ENCODE data around the gene SARM1. TPM values are rescaled to one million over a fixed set of nuclear protein-coding genes. Genes with fewer than 3 reads are reported as not detected.
A peak's percentile ranks its signal among the peaks of the same experiment; 100 is the strongest.

SARM1 gene
- total RNA-seq, 1 donor: 16.4 TPM

DNA sequence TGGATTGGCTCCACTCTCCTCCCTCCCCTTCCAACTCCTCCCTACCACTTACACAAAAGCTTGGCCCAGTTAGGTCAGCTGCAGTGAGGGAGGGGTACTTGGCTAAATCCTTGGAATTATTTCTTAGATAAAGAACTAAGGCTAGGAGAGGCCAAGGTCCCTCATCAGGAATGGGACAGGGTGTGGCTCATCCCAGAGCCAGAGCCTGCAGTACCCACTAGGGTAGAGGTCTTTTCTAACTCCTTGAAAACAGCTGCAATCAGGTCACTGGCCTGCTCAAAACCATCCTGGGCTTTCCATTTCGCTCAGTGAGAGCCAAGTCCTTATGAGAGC lies 36.4 kb downstream of the SARM1 start:
- TF ChIP-seq, protein P1, sequence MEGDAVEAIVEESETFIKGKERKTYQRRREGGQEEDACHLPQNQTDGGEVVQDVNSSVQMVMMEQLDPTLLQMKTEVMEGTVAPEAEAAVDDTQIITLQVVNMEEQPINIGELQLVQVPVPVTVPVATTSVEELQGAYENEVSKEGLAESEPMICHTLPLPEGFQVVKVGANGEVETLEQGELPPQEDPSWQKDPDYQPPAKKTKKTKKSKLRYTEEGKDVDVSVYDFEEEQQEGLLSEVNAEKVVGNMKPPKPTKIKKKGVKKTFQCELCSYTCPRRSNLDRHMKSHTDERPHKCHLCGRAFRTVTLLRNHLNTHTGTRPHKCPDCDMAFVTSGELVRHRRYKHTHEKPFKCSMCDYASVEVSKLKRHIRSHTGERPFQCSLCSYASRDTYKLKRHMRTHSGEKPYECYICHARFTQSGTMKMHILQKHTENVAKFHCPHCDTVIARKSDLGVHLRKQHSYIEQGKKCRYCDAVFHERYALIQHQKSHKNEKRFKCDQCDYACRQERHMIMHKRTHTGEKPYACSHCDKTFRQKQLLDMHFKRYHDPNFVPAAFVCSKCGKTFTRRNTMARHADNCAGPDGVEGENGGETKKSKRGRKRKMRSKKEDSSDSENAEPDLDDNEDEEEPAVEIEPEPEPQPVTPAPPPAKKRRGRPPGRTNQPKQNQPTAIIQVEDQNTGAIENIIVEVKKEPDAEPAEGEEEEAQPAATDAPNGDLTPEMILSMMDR (IDR thresholded peaks at IDR 0.05; ENCODE audit: insufficient read depth, low read depth, low read length): no peak
- no peak overlapping the region for H3K4me3 ChIP-seq (ENCODE audit: low read depth, low read length)
- DNase-seq (ENCODE audit: low read depth): no peak

DNA sequence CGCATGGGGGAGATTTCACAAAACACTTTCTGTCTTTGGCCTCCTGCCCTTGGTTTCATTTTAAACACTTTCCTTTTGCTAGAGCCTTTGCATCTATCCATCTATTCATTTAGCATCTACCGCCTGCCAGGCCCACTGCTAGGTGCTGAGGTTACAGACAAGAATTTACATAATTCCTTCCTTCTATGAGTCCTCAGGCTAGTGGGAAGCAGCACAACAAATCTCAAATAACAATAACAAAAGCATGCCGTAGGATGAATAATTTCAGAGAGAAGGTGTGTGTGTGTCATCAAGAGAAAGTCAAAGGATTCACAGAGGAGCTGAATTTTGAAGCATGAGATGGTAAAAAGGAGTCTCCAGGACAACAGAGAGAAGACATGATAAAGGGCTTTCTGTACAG lies 40.6 kb downstream of the SARM1 start:
- TF ChIP-seq, protein P1 (IDR thresholded peaks at IDR 0.05; ENCODE audit: insufficient read depth, low read depth, low read length): no peak
- peak; percentile 8 for DNase-seq (ENCODE audit: low read depth)
- H3K4me3 ChIP-seq (ENCODE audit: low read depth, low read length): no peak overlapping the region

DNA sequence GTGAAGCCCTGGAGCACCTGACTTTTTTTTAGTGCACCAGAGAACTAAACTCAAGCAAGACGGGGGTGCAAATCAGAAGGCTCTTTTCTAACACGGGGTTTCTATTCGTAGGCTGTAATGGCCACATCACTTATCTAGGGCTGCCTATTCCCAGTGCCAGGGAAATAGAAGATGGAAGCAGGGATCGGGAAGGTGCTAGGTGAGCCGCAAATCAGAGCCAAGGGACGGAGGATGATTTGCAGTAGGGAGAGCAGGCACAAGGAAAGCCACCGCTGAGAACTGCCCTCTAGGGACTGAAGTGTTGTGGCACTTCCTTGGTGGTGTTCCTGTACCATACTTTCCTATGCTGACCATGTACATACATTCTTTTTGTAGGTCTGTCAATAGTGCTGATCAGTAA lies 42.3 kb downstream of the SARM1 start:
- TF ChIP-seq, protein P1 (IDR thresholded peaks at IDR 0.05; ENCODE audit: insufficient read depth, low read depth, low read length): no peak
- DNase-seq (ENCODE audit: low read depth): no peak
- no peak overlapping the region for H3K4me3 ChIP-seq (ENCODE audit: low read depth, low read length)

DNA sequence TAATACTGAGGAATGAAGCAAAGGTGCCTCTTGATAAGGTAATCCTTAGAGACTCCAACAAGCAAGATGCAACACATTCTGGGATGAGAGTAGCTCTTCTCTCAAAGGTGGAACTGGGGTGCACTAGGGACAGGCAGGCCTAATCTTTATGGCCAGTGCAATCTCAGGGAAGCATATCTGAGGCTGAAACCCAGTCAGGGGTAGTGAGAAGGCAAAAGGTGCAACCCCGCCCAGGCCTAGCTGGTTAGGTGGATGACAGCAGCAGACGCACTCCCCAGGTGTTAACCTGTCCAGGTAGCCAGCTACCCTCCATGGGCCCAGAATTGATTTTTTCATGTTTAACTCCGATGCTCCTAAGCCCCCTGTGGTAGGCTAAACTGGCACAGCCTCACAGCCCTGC lies 44.4 kb downstream of the SARM1 start:
- H3K4me3 ChIP-seq (ENCODE audit: low read depth, low read length): no peak overlapping the region
- TF ChIP-seq, protein P1 (IDR thresholded peaks at IDR 0.05; ENCODE audit: insufficient read depth, low read depth, low read length): no peak

DNA sequence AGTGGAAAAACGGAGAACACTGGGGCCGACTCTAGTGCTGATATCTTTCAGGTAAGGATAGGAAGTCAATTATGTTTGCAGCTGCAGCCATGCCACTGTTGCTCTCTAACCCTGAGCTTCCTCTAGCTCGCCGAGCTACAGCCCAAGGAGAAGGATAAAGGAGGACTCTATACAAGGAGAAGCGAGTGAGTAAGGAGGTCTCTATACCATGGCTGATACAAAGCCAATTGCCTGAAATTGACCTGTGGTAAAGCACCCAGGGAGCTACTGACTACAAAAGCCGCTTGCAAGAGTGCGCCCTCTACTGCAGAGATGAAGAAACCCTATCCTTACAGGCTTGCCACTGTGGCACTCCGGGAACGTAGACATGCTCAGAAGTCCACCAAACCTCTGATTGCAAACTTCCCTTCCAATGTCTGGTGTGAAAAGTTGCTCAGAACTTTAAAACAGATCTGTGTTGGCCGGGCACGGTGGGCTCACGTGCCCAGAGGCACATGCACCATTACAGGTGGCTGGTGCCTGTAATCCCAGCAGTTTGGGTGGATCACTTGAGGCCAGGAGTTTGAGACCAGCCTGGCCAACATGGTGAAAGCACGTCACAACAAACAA lies 45.3 kb downstream of the SARM1 start:
- TF ChIP-seq, protein P1 (IDR thresholded peaks at IDR 0.05; ENCODE audit: insufficient read depth, low read depth, low read length): peak; percentile 82
- peak; percentile 79 for DNase-seq (ENCODE audit: low read depth)
- no peak overlapping the region for H3K4me3 ChIP-seq (ENCODE audit: low read depth, low read length)

More for the DNA sequence above, 44.4 kb downstream of the SARM1 start:
- DNase-seq (ENCODE audit: low read depth): no peak

DNA sequence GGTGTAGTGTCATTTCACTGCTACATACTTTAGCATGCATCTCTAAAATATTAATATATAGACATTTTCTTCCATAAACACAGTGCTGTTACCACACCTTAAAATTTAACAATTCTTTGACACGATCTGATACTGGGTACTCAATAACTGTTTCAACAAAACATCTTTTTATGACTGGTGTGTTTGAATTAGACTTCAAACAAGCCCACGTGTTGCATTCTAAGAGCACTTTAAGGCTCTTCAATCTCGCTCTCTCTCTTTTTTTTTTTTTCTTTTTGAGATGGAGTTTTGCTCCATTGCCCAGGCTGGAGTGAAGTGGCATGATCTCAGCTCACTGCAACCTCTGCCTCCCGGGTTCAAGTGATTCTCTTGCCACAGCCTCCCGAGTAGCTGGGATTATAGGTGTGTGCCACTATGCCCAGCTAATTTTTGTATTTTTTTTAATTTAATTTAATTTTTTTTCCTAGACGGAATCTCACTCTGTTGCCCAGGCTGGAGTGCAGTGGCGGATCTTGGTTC lies 50.4 kb downstream of the SARM1 start:
- TF ChIP-seq, protein P1 (IDR thresholded peaks at IDR 0.05; ENCODE audit: insufficient read depth, low read depth, low read length): no peak
- no peak for DNase-seq (ENCODE audit: low read depth)
- H3K4me3 ChIP-seq (ENCODE audit: low read depth, low read length): no peak overlapping the region

DNA sequence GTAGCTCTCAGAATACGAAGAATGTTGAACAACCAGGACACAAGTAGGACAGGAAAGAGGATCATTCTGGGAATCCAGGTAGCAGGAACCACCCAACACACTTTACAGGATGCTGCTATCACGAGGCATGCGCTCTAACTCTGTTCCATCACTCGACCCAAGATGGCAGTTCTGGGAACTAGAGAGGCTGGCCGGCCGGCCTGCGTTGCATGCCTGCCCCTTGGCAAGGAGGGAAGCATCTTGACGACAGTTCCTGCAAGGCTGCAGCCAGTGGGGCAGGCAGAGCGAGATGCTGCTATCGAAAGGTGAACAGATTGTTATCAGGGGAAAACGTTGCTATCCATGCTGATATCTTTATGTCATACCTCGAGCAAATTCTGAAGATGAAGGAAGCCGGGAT lies 53.7 kb downstream of the SARM1 start:
- no peak for DNase-seq (ENCODE audit: low read depth)
- no peak overlapping the region for H3K4me3 ChIP-seq (ENCODE audit: low read depth, low read length)
- TF ChIP-seq, protein P1 (IDR thresholded peaks at IDR 0.05; ENCODE audit: insufficient read depth, low read depth, low read length): no peak

Measured in fibroblast of villous mesenchyme (primary cell).